ENCODE data around the gene THRB.

DNA sequence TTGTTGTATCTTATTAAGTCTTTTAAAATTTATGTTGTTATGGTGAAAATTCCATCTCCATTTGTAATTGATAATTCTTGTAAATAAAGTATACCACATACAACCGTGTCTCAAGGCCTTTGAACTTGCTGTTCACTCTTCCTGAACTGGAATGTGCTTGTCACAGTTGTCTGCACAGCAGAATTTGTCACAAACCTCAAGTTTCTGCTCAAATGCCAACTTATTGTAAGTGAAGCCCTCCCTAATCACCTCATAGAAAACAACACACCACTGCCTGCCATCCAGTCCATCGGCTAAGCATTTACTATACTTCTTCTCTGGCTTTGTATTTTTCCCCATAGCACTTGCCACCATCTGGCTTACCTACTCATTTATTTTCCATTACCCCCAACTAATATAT is 192.3 kb downstream of the THRB start:
- TF ChIP-seq, protein P1, sequence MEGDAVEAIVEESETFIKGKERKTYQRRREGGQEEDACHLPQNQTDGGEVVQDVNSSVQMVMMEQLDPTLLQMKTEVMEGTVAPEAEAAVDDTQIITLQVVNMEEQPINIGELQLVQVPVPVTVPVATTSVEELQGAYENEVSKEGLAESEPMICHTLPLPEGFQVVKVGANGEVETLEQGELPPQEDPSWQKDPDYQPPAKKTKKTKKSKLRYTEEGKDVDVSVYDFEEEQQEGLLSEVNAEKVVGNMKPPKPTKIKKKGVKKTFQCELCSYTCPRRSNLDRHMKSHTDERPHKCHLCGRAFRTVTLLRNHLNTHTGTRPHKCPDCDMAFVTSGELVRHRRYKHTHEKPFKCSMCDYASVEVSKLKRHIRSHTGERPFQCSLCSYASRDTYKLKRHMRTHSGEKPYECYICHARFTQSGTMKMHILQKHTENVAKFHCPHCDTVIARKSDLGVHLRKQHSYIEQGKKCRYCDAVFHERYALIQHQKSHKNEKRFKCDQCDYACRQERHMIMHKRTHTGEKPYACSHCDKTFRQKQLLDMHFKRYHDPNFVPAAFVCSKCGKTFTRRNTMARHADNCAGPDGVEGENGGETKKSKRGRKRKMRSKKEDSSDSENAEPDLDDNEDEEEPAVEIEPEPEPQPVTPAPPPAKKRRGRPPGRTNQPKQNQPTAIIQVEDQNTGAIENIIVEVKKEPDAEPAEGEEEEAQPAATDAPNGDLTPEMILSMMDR (conservative IDR thresholded peaks at IDR 0.05): no peak
- TF ChIP-seq EZH2 (IDR thresholded peaks at IDR 0.05; ENCODE audit: low read depth): no peak
